Regular cardiac myocyte (primary cell): Measurements from ENCODE around the gene GOLGA8M. TPM values are rescaled to one million over a fixed set of nuclear protein-coding genes. Genes with fewer than 3 reads are reported as not detected.

Source experiments
- total RNA-seq: library from RNA; depleted of rRNA; stranded (reverse); fragments of >200 nt; gene quantifications from 2 replicates; pipeline ENCODE4 v1.2.3, GENCODE V29; 2014

Gene GOLGA8M, protein sequence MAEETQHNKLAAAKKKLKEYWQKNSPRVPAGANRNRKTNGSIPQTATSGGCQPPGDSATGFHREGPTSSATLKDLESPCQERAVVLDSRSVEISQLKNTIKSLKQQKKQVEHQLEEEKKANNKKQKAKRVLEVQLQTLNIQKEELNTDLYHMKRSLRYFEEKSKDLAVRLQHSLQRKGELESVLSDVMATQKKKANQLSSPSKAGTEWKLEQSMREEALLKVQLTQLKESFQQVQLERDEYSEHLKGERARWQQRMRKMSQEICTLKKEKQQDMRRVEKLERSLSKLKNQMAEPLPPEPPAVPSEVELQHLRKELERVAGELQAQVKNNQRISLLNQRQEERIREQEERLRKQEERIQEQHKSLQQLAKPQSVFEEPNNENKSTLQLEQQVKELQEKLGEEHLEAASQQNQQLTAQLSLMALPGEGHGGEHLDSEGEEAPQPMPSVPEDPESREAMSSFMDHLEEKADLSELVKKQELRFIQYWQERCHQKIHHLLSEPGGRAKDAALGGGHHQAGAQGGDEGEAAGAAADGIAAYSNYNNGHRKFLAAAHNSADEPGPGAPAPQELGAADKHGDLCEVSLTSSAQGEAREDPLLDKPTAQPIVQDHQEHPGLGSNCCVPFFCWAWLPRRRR
- 0.19 and 0.56 TPM in 2 replicates for total RNA-seq

GRCh38 chr15:28712270-28712669 lies at the start of gene GOLGA8M:
GOLGA8M (minus strand) TSS chr15:28712421; CDS start chr15:28712323, 98 bp downstream.

Other genes starting within 250 kb of the GOLGA8M start
- not detected in 2 replicates for gene GOLGA8G, start 179.4 kb downstream of the GOLGA8M start, total RNA-seq
- not detected in 2 replicates for gene GOLGA6L25, start 158.9 kb downstream of the GOLGA8M start, total RNA-seq
- not detected in 2 replicates for gene GOLGA6L7, start 136.2 kb upstream of the GOLGA8M start, total RNA-seq
- 12.1 and 13.8 TPM in 2 replicates for gene APBA2, start 173.6 kb upstream of the GOLGA8M start, total RNA-seq